ENCODE results near the gene BTG4. TPM values are rescaled to one million over a fixed set of nuclear protein-coding genes. Genes with fewer than 3 reads are reported as not detected.

Gene BTG4
- total RNA-seq, 1 donor from 2014 or later: 0.50 TPM

- H3K36me3 ChIP-seq (ENCODE audit: insufficient read depth, low read length): no peaks in the 10 kb centered on the region
- no peaks in the 10 kb centered on the region for H3K79me2 ChIP-seq (ENCODE audit: insufficient read depth, low read length)
- FAIRE-seq (no peak), DNase-seq (ENCODE audit: low read depth) (no peak)
- no peak for TF ChIP-seq EZH2 (IDR thresholded peaks at IDR 0.05; ENCODE audit: insufficient read depth, low read length)
- TF ChIP-seq CTCF (IDR thresholded peaks at IDR 0.05; ENCODE audit: insufficient read depth, low read depth, low read length): no peak
- H3K9me3 ChIP-seq (ENCODE audit: insufficient read depth, low read depth, low read length): no peaks in the 10 kb centered on the region
- H3K27me3 Mint-ChIP-seq (ENCODE audit: low read depth, unreplicated experiment): peaks cover 6% of the 10 kb centered on the region
- H3K4me3 ChIP-seq (ENCODE audit: insufficient read depth, low read depth, low read length): no peak overlapping the region
- no peaks in the 10 kb centered on the region for H4K20me1 ChIP-seq (ENCODE audit: insufficient read depth, low read length)
- H3K27ac ChIP-seq (ENCODE audit: low read depth, low read length): no peak overlapping the region
- no peaks in the 10 kb centered on the region for H3K27me3 ChIP-seq (ENCODE audit: insufficient read depth, low read length)
- no peak overlapping the region for H3K27ac Mint-ChIP-seq (ENCODE audit: unreplicated experiment)
- H3K4me1 ChIP-seq (ENCODE audit: insufficient read depth, low read length): no peaks in the 10 kb centered on the region
- no peaks in the 10 kb centered on the region for H3K9me3 Mint-ChIP-seq (ENCODE audit: unreplicated experiment)
- no peak overlapping the region for H2AFZ ChIP-seq (ENCODE audit: low read depth, low read length)
- H3K9ac ChIP-seq (ENCODE audit: low read length): no peak overlapping the region
- H3K4me2 ChIP-seq (ENCODE audit: low read length): no peak overlapping the region
- H3K4me1 Mint-ChIP-seq (ENCODE audit: low read depth, unreplicated experiment): no peaks in the 10 kb centered on the region
- no peaks in the 10 kb centered on the region for H3K36me3 Mint-ChIP-seq (ENCODE audit: low read depth, unreplicated experiment)
- no peak overlapping the region for H3K4me3 Mint-ChIP-seq (ENCODE audit: unreplicated experiment)
These were observed 9.6 kb downstream of the BTG4 start for GRCh38 chr11:111502611-111503010.

- Histone ChIP-seq H3K4me2 (ENCODE audit: low read length) (no peak overlapping the region), H2AFZ (ENCODE audit: low read depth, low read length) (no peak overlapping the region), H3K36me3 (ENCODE audit: insufficient read depth, low read length) (no peaks in the 10 kb centered on the region), H3K9me3 (ENCODE audit: insufficient read depth, low read depth, low read length) (no peaks in the 10 kb centered on the region), H4K20me1 (ENCODE audit: insufficient read depth, low read length) (no peaks in the 10 kb centered on the region), H3K27me3 (ENCODE audit: insufficient read depth, low read length) (no peaks in the 10 kb centered on the region), H3K79me2 (ENCODE audit: insufficient read depth, low read length) (no peaks in the 10 kb centered on the region), H3K27ac (ENCODE audit: low read depth, low read length) (no peak overlapping the region), H3K4me3 (ENCODE audit: insufficient read depth, low read depth, low read length) (no peak overlapping the region), H3K9ac (ENCODE audit: low read length) (no peak overlapping the region), H3K4me1 (ENCODE audit: insufficient read depth, low read length) (no peaks in the 10 kb centered on the region)
- Mint-ChIP-seq H3K36me3 (ENCODE audit: low read depth, unreplicated experiment) (no peaks in the 10 kb centered on the region), H3K4me1 (ENCODE audit: low read depth, unreplicated experiment) (no peaks in the 10 kb centered on the region), H3K4me3 (ENCODE audit: unreplicated experiment) (no peak overlapping the region), H3K9me3 (ENCODE audit: unreplicated experiment) (no peaks in the 10 kb centered on the region), H3K27me3 (ENCODE audit: low read depth, unreplicated experiment) (peaks cover 7% of the 10 kb centered on the region), H3K27ac (ENCODE audit: unreplicated experiment) (no peak overlapping the region)
- DNase-seq (ENCODE audit: low read depth) (no peak), FAIRE-seq (no peak)
- TF ChIP-seq EZH2 (IDR thresholded peaks at IDR 0.05; ENCODE audit: insufficient read depth, low read length): no peak
- no peak for TF ChIP-seq CTCF (IDR thresholded peaks at IDR 0.05; ENCODE audit: insufficient read depth, low read depth, low read length)
These were observed 11.7 kb downstream of the BTG4 start for GRCh38 chr11:111500481-111500880.

DNA sequence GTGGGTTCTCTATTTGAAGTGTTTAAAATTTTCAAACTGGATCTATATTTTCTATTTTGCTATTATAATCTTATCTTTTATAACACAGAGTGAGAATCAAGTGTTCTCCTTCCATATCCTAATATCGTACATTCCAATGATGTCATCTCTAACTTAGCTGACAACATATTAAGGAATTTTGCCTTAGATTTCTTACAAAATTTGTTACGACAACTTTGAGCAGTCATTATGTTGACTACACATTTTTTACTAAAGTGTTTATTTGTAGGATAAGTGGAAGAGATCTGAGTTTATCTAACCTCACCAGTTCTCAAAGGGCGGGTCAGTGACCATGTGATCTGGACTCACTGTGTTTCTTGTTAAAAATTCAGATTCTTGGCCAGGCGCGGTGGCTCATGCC, 12.7 kb downstream of the BTG4 start:
- Mint-ChIP-seq H3K27me3 (ENCODE audit: low read depth, unreplicated experiment) (peaks cover 7% of the 10 kb centered on the region), H3K9me3 (ENCODE audit: unreplicated experiment) (no peaks in the 10 kb centered on the region), H3K27ac (ENCODE audit: unreplicated experiment) (no peak overlapping the region), H3K4me1 (ENCODE audit: low read depth, unreplicated experiment) (no peaks in the 10 kb centered on the region), H3K36me3 (ENCODE audit: low read depth, unreplicated experiment) (no peaks in the 10 kb centered on the region), H3K4me3 (ENCODE audit: unreplicated experiment) (no peak overlapping the region)
- no peak overlapping the region for H3K4me3 ChIP-seq (ENCODE audit: insufficient read depth, low read depth, low read length)
- DNase-seq (ENCODE audit: low read depth): no peak
- H3K79me2 ChIP-seq (ENCODE audit: insufficient read depth, low read length): no peaks in the 10 kb centered on the region
- H3K27me3 ChIP-seq (ENCODE audit: insufficient read depth, low read length): no peaks in the 10 kb centered on the region
- H3K36me3 ChIP-seq (ENCODE audit: insufficient read depth, low read length): no peaks in the 10 kb centered on the region
- no peak overlapping the region for H2AFZ ChIP-seq (ENCODE audit: low read depth, low read length)
- no peaks in the 10 kb centered on the region for H4K20me1 ChIP-seq (ENCODE audit: insufficient read depth, low read length)
- H3K9ac ChIP-seq (ENCODE audit: low read length): no peak overlapping the region
- TF ChIP-seq EZH2 (IDR thresholded peaks at IDR 0.05; ENCODE audit: insufficient read depth, low read length): no peak
- H3K4me2 ChIP-seq (ENCODE audit: low read length): no peak overlapping the region
- H3K9me3 ChIP-seq (ENCODE audit: insufficient read depth, low read depth, low read length): no peaks in the 10 kb centered on the region
- no peak for FAIRE-seq
- H3K27ac ChIP-seq (ENCODE audit: low read depth, low read length): no peak overlapping the region
- no peaks in the 10 kb centered on the region for H3K4me1 ChIP-seq (ENCODE audit: insufficient read depth, low read length)
